Keratinocyte (primary cell): ENCODE measurements around the gene PSMB1. TPM values are rescaled to one million over a fixed set of nuclear protein-coding genes. Genes with fewer than 3 reads are reported as not detected.

ENCODE experiments used
- DNase-seq: peaks from one replicate; pipeline ENCODE4 v3.0.0-alpha.2; 2011; ENCODE audit warnings: low read depth, missing footprints, low spot score
- FAIRE-seq: peaks from 2 replicates; lab custom pipeline; 2011; peaks lifted over from hg19 to GRCh38; lab: Jason Lieb, UNC
- H2AFZ ChIP-seq: 2 replicates; pipeline ENCODE4 v1.6.0; 2012; ENCODE audit warnings: low read length, control low read depth, inconsistent platforms; ENCODE audit not compliant: control insufficient read depth
- H3K27ac ChIP-seq: 2 replicates; pipeline ENCODE4 v1.5.1; 2011; ENCODE audit warnings: low read length; ENCODE audit not compliant: control insufficient read depth, insufficient read depth
- H3K27me3 ChIP-seq: 3 replicates; pipeline ENCODE4 v1.6.0; 2011; ENCODE audit warnings: low read length; ENCODE audit not compliant: control insufficient read depth, insufficient read depth; ENCODE audit errors: extremely low read depth
- H3K36me3 ChIP-seq, 2 experiments: 2 replicates in 1 of 2; 3 replicates in 1 of 2; pipeline ENCODE4 v1.5.1; 2011; ENCODE audit warnings: low read length in 2 of 2, mild to moderate bottlenecking in 1 of 2; ENCODE audit not compliant: control insufficient read depth in 2 of 2, insufficient read depth in 2 of 2; ENCODE audit errors: extremely low read depth in 1 of 2
- H3K4me1 ChIP-seq: 3 replicates; pipeline ENCODE4 v1.5.1; 2011; ENCODE audit warnings: low read length; ENCODE audit not compliant: control insufficient read depth, insufficient read depth; ENCODE audit errors: extremely low read depth
- H3K4me2 ChIP-seq: 3 replicates; pipeline ENCODE4 v1.6.0; 2011; ENCODE audit warnings: low read depth, low read length; ENCODE audit not compliant: control insufficient read depth, insufficient read depth; ENCODE audit errors: extremely low read depth
- H3K4me3 ChIP-seq, 3 experiments: fragments of 200-600 bp in 1 of 3; sonication (generic) in 1 of 3; 2 replicates in 2 of 3; 3 replicates in 1 of 3; pipeline ENCODE4 v1.5.1; 2011 to 2016; ENCODE audit warnings: low read length in 3 of 3, mild to moderate bottlenecking in 3 of 3, control low read depth in 2 of 3, inconsistent platforms in 1 of 3, low read depth in 1 of 3, mixed read lengths in 1 of 3, mixed run types in 1 of 3, moderate library complexity in 1 of 3; ENCODE audit not compliant: control insufficient read depth in 2 of 3, insufficient read depth in 2 of 3; ENCODE audit errors: extremely low read depth in 1 of 3
- H3K79me2 ChIP-seq: 2 replicates; pipeline ENCODE4 v1.6.0; 2012; ENCODE audit warnings: low read length; ENCODE audit not compliant: control insufficient read depth, insufficient read depth
- H3K9ac ChIP-seq: 3 replicates; pipeline ENCODE4 v1.6.0; 2011; ENCODE audit warnings: low read length; ENCODE audit not compliant: control insufficient read depth, insufficient read depth; ENCODE audit errors: extremely low read depth
- H3K9me1 ChIP-seq: 3 replicates; pipeline ENCODE4 v1.6.0; 2011; ENCODE audit warnings: low read length; ENCODE audit not compliant: control insufficient read depth, insufficient read depth; ENCODE audit errors: extremely low read depth
- H3K9me3 ChIP-seq: 2 replicates; pipeline ENCODE4 v1.5.1; 2012; ENCODE audit warnings: low read depth, low read length; ENCODE audit not compliant: control insufficient read depth
- H4K20me1 ChIP-seq: 3 replicates; pipeline ENCODE4 v1.6.0; 2011; ENCODE audit warnings: low read length; ENCODE audit not compliant: control insufficient read depth, insufficient read depth; ENCODE audit errors: extremely low read depth
- CTCF ChIP-seq, 3 experiments: IDR thresholded peaks in 1 of 3; conservative IDR thresholded peaks in 1 of 3; optimal IDR thresholded peaks in 1 of 3; 2 replicates in 2 of 3; 3 replicates in 1 of 3; pipeline versions ENCODE3 to v1.5.1; 2011; ENCODE audit warnings: low read length in 3 of 3, mild to moderate bottlenecking in 3 of 3, moderate library complexity in 2 of 3, control low read depth in 1 of 3, inconsistent platforms in 1 of 3; ENCODE audit not compliant: insufficient read depth in 2 of 3; ENCODE audit errors: extremely low read depth in 1 of 3
- EZH2 ChIP-seq: IDR thresholded peaks from one replicate; pipeline ENCODE4 v1.6.1; 2012; ENCODE audit warnings: inconsistent platforms, mild to moderate bottlenecking, low read length, moderate library complexity
- dilution Hi-C: fragments of 300-500 bp; cut with MboI; formaldehyde crosslinking; loops from one replicate; pipeline ENCODE4 v1.7.0; 2020; ENCODE audit warnings: low sequenced_read_pairs; ENCODE audit not compliant: extremely low pct_ligation_motif_present
- polyA plus RNA-seq, 5 experiments: library from polyadenylated mRNA; depleted of rRNA in 3 of 5; stranded (reverse) in 3 of 5; stranded (forward) in 1 of 5; unstranded in 1 of 5; fragments of >200 nt; gene quantifications; 1 replicate in 1 of 5; 2 replicates in 3 of 5; 3 replicates in 1 of 5; pipeline versions ENCODE4 v1.2.1 to v1.2.3, GENCODE V29; 2011 to 2012; ENCODE audit warnings: missing spikeins in 2 of 5, low read depth in 1 of 5, low replicate concordance in 1 of 5

The PSMB1 gene
- polyA plus RNA-seq, 1 donor (not counting 4 experiments of a cell fraction or from before 2014, with no cell fraction given) = 430 TPM

- Histone ChIP-seq H3K9ac (no peak overlapping the region), H3K4me2 (no peak overlapping the region), H3K27me3 (no peaks in the 10 kb centered on the region), H2AFZ (no peak overlapping the region), H3K9me1 (no peaks in the 10 kb centered on the region), H3K36me3 (peaks cover 25 to 49% of the 10 kb centered on the region in 2 experiments), H4K20me1 (no peaks in the 10 kb centered on the region), H3K4me3 (no peak overlapping the region), H3K9me3 (no peaks in the 10 kb centered on the region), H3K79me2 (peaks cover 4% of the 10 kb centered on the region), H3K4me1 (no peaks in the 10 kb centered on the region), H3K27ac (no peak overlapping the region)
- FAIRE-seq = no peak
- no peak for DNase-seq
- no peak for TF ChIP-seq EZH2
- TF ChIP-seq CTCF (optimal IDR thresholded peaks at IDR 0.05 in 1 of 3, IDR thresholded peaks at IDR 0.05 in 1 of 3, conservative IDR thresholded peaks at IDR 0.05 in 1 of 3; ENCODE audit: extremely low read depth in 1 of 3, insufficient read depth in 2 of 3, low read length in 3 of 3) = no peak
- dilution Hi-C loops = no loop called here
Measured at GRCh38 chr6:170535004-170535403, 18.1 kb downstream of the PSMB1 start.

- no peak overlapping the region for H3K9ac ChIP-seq
- TF ChIP-seq CTCF (optimal IDR thresholded peaks at IDR 0.05 in 1 of 3, IDR thresholded peaks at IDR 0.05 in 1 of 3, conservative IDR thresholded peaks at IDR 0.05 in 1 of 3; ENCODE audit: extremely low read depth in 1 of 3, insufficient read depth in 2 of 3, low read length in 3 of 3) (no peak), EZH2 (no peak)
- dilution Hi-C loops = no loop called here
- no peaks in the 10 kb centered on the region for H4K20me1 ChIP-seq
- H3K79me2 ChIP-seq = peaks cover 2% of the 10 kb centered on the region
- FAIRE-seq (no peak), DNase-seq (no peak)
- no peak overlapping the region for H3K27ac ChIP-seq
- H3K4me2 ChIP-seq = no peak overlapping the region
- H2AFZ ChIP-seq = no peak overlapping the region
- no peaks in the 10 kb centered on the region for H3K9me1 ChIP-seq
- H3K4me1 ChIP-seq = no peaks in the 10 kb centered on the region
- no peaks in the 10 kb centered on the region for H3K27me3 ChIP-seq
- H3K9me3 ChIP-seq = no peaks in the 10 kb centered on the region
- peaks cover 24 to 48% of the 10 kb centered on the region in 2 experiments for H3K36me3 ChIP-seq
- no peak overlapping the region for H3K4me3 ChIP-seq
Measured at GRCh38 chr6:170533792-170534191, 19.3 kb downstream of the PSMB1 start.
